Body of pancreas (tissue), 4 donors: ENCODE measurements around the gene TPCN2. TPM values are rescaled to one million over a fixed set of nuclear protein-coding genes. Genes with fewer than 3 reads are reported as not detected.

Source experiments
- ATAC-seq: fragments of 150-250 bp; one replicate; pipeline ENCODE4 v1.9.1; 2016
- DNase-seq, 4 donors: peaks; one replicate each; pipeline ENCODE4 v3.0.0-alpha.2; 2019
- H3K27ac ChIP-seq, 4 donors: fragments of 200-600 bp; sonication (generic); 1 replicate in 3 of 4; 2 replicates in 1 of 4; pipeline versions ENCODE4 v1.5.1 to v1.6.1; 2016 to 2019; ENCODE audit warnings: mild to moderate bottlenecking in 1 of 4, mixed read lengths in 1 of 4, moderate library complexity in 1 of 4
- H3K27me3 ChIP-seq, 2 donors: fragments of 200-600 bp; sonication (generic); one replicate each; pipeline ENCODE4 v1.6.0; 2016; ENCODE audit warnings: mild to moderate bottlenecking in 1 of 2
- H3K36me3 ChIP-seq, 2 donors: fragments of 200-600 bp; sonication (generic); replicated peaks in 1 of 2; 2 replicates each; pipeline ENCODE4 v1.5.1; 2016; ENCODE audit warnings: low read depth in 2 of 2; ENCODE audit not compliant: insufficient read depth in 1 of 2
- H3K4me1 ChIP-seq: fragments of 200-600 bp; sonication (generic); one replicate; pipeline ENCODE4 v1.6.0; 2016
- H3K4me3 ChIP-seq, 2 donors: fragments of 200-600 bp; sonication (generic); 1 replicate in 1 of 2; 2 replicates in 1 of 2; pipeline ENCODE4 v1.5.1; 2016 to 2019
- H3K9me3 ChIP-seq, 3 donors: fragments of 200-600 bp; sonication (generic); 1 replicate in 2 of 3; 2 replicates in 1 of 3; pipeline ENCODE4 v1.5.1; 2016
- CTCF ChIP-seq, 7 experiments: fragments of 450-650 bp in 4 of 7; fragments of 200-600 bp in 3 of 7; sonication (generic) in 3 of 7; IDR thresholded peaks; one replicate each; pipeline ENCODE4 v1.5.1; 2016 to 2019; ENCODE audit warnings: antibody characterized with exemption in 7 of 7
- POLR2A ChIP-seq, 3 donors: fragments of 450-650 bp; IDR thresholded peaks; one replicate each; pipeline ENCODE4 v1.6.1; 2016; ENCODE audit warnings: antibody characterized with exemption in 3 of 3, mild to moderate bottlenecking in 2 of 3
- WGBS, 2 donors: methylation state at CpG; one replicate each; pipeline ENCODE4 v1.1.5; 2017; 5-methylcytosine and 5-hydroxymethylcytosine counted together
- intact Hi-C: fragments of 100-400 bp; cut with DNase I; formaldehyde crosslinking; loops from one replicate; pipeline ENCODE4 v1.15.1; 2023
- total RNA-seq, 2 donors: library from RNA; depleted of rRNA; stranded (reverse); fragments of >200 nt; gene quantifications; one replicate each; pipeline ENCODE4 v1.1.0, GENCODE V29; 2016

TPCN2 gene
- total RNA-seq, 2 donors from 2014 or later: 10.9 to 18.9 TPM

- no peak for DNase-seq
- Histone ChIP-seq H3K27me3 (no peaks in the 10 kb centered on the region), H3K36me3 (no peaks in the 10 kb centered on the region), H3K27ac (no peak overlapping the region), H3K4me3 (no peak overlapping the region), H3K4me1 (peaks cover 28% of the 10 kb centered on the region), H3K9me3 (no peaks in the 10 kb centered on the region)
- WGBS, 2 donors: 89 to 91% methylated on average over 19 of the region's 19 CpGs
- ATAC-seq: no peak
- intact Hi-C loops: no loop called here
- TF ChIP-seq CTCF (IDR thresholded peaks at IDR 0.05) (no peak), POLR2A (IDR thresholded peaks at IDR 0.05) (no peak)
Observed at GRCh38 chr11:69159150-69159852, 110.6 kb downstream of the TPCN2 start.

- intact Hi-C loops: no loop called here
Observed at GRCh38 chr11:69160296-69161116, 111.8 kb downstream of the TPCN2 start.

GRCh38 chr11:69161117-69161407 lies 112.3 kb downstream of the TPCN2 start:
- Histone ChIP-seq H3K36me3 (no peaks in the 10 kb centered on the region), H3K9me3 (no peaks in the 10 kb centered on the region), H3K27me3 (no peaks in the 10 kb centered on the region), H3K27ac (no peak overlapping the region), H3K4me1 (peaks cover 19% of the 10 kb centered on the region), H3K4me3 (no peak overlapping the region)
- ATAC-seq: no peak
- intact Hi-C loops: no loop called here
- no peak for DNase-seq
- TF ChIP-seq POLR2A (IDR thresholded peaks at IDR 0.05): no peak
- TF ChIP-seq CTCF (IDR thresholded peaks at IDR 0.05): no peak
- WGBS, 2 donors: 66 to 80% methylated on average over 5 of the region's 5 CpGs

More at GRCh38 chr11:69160296-69161116, 111.8 kb downstream of the TPCN2 start:
- DNase-seq (no peak), ATAC-seq (no peak)
- H3K27me3 ChIP-seq: no peaks in the 10 kb centered on the region
- no peaks in the 10 kb centered on the region for H3K9me3 ChIP-seq
- TF ChIP-seq CTCF (IDR thresholded peaks at IDR 0.05): no peak
- TF ChIP-seq POLR2A (IDR thresholded peaks at IDR 0.05): no peak
- no peak overlapping the region for H3K27ac ChIP-seq
- no peak overlapping the region for H3K4me3 ChIP-seq
- H3K36me3 ChIP-seq: no peaks in the 10 kb centered on the region
- H3K4me1 ChIP-seq: peaks cover 24% of the 10 kb centered on the region
- WGBS, 2 donors: 76 to 80% methylated on average over 15 of the region's 15 CpGs

- Histone ChIP-seq H3K9me3 (no peaks in the 10 kb centered on the region), H3K4me3 (no peak overlapping the region), H3K4me1 (peaks cover 11% of the 10 kb centered on the region), H3K36me3 (no peaks in the 10 kb centered on the region), H3K27ac (no peak overlapping the region), H3K27me3 (no peaks in the 10 kb centered on the region)
- TF ChIP-seq POLR2A (IDR thresholded peaks at IDR 0.05) (no peak), CTCF (IDR thresholded peaks at IDR 0.05) (no peak)
- DNase-seq (no peak), ATAC-seq (no peak)
- intact Hi-C loops: no loop called here
Observed at GRCh38 chr11:69162505-69162904, 113.8 kb downstream of the TPCN2 start.
